Coronary artery (tissue), 2 donors: ENCODE data around the gene OR2J3.
"Not testable (repeated sequence)": the region's sequence is repeated elsewhere in the genome, so short reads cannot be mapped to it uniquely, and the experiment has no call there.

ENCODE experiments used
- DNase-seq: peaks from one replicate; pipeline ENCODE4 v3.0.0-alpha.2; 2017; ENCODE audit warnings: low spot score
- H3K27ac ChIP-seq, 2 donors: fragments of 200-600 bp; sonication (generic); one replicate each; pipeline ENCODE4 v1.5.1; 2016 to 2019
- H3K4me3 ChIP-seq: fragments of 200-600 bp; sonication (generic); 2 replicates; pipeline ENCODE4 v1.5.1; 2016; ENCODE audit warnings: mild to moderate bottlenecking, moderate library complexity
- TF ChIP-seq, protein P1 (sequence below): fragments of 200-600 bp; sonication (generic); IDR thresholded peaks from one replicate; pipeline ENCODE4 v1.5.1; 2019; ENCODE audit warnings: antibody characterized with exemption

Gene OR2J3

DNA sequence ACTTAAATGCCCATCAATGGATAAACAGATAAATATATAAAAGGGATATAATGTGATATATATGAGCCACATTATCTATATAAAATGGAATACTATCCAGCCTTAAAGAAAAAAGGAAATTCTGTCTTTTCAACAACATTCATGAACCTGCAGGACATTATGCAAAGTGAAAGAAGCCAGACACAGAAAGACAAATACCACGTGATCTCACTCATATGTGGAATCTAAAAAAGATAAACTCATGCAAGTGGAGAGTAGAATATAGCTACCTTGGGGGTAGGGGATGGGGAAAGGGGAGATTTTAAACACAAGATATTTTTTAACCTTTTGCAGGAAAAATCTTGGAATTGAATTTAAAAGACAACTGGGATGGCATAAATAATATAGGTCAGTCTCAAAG, 10.1 kb upstream of the OR2J3 start:
- DNase-seq, result no peak
- no peak overlapping the region for H3K27ac ChIP-seq
- TF ChIP-seq, protein P1, sequence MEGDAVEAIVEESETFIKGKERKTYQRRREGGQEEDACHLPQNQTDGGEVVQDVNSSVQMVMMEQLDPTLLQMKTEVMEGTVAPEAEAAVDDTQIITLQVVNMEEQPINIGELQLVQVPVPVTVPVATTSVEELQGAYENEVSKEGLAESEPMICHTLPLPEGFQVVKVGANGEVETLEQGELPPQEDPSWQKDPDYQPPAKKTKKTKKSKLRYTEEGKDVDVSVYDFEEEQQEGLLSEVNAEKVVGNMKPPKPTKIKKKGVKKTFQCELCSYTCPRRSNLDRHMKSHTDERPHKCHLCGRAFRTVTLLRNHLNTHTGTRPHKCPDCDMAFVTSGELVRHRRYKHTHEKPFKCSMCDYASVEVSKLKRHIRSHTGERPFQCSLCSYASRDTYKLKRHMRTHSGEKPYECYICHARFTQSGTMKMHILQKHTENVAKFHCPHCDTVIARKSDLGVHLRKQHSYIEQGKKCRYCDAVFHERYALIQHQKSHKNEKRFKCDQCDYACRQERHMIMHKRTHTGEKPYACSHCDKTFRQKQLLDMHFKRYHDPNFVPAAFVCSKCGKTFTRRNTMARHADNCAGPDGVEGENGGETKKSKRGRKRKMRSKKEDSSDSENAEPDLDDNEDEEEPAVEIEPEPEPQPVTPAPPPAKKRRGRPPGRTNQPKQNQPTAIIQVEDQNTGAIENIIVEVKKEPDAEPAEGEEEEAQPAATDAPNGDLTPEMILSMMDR, result no peak
- H3K4me3 ChIP-seq, result no peak overlapping the region

DNA sequence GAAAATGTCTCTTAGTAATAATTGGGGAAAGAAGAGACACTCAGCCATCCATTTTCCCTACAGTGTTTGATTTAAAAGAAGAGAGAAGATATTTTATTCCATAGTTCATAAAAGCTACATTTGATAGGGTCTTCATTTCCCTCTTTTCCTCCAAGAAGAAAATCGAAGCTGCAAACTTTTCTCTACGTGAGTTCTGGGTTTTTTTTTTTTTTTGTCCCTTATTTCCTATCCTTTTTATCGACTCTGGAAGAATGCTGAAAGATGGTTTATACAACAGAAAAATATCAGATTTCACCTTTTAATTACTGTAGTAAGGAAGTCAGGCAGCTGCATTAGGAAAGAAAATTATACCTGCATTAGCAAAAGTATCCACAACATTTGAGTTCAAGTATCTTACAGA, 8.7 kb upstream of the OR2J3 start, which contains the start of gene OR2J1:
TSS of gene OR2J1 (plus strand) at position 301 of the 400 bp plus-strand sequence. CDS start 1,453 bp downstream, outside the sequence.
- TF ChIP-seq, protein P1, result no peak
- Histone ChIP-seq H3K4me3 (no peak within 1 kb of the TSS), H3K27ac (no peak within 1 kb of the TSS)
- DNase-seq, result no peak

DNA sequence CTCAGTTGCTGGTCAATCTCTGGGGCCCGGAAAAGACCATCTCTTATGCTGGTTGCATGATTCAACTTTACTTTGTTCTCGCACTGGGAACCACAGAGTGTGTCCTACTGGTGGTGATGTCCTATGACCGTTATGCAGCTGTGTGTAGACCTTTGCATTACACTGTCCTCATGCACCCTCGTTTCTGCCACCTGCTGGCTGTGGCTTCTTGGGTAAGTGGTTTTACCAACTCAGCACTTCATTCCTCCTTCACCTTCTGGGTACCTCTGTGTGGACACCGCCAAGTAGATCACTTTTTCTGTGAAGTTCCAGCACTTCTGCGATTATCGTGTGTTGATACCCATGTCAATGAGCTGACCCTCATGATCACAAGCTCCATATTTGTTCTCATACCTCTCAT, 4.3 kb downstream of the OR2J3 start:
- no peak for DNase-seq
- H3K27ac ChIP-seq, result no peak overlapping the region
- H3K4me3 ChIP-seq, result no peak overlapping the region
- TF ChIP-seq, protein P1, result no peak

DNA sequence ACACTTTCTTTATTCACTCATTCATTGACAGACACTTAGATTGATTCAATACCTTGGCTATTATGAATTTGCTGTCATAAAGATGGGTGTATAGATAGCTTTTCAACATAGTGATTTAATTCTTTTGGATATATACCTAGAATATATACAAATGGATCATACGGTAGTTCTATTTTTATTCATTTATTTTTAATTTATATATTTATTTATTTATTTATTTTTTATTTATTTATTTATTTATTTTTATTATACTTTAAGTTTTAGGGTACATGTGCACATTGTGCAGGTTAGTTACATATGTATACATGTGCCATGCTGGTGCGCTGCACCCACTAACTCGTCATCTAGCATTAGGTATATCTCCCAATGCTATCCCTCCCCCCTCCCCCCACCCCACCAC, 7.1 kb downstream of the OR2J3 start:
- not testable (repeated sequence) for H3K4me3 ChIP-seq, H3K27ac ChIP-seq, DNase-seq

DNA sequence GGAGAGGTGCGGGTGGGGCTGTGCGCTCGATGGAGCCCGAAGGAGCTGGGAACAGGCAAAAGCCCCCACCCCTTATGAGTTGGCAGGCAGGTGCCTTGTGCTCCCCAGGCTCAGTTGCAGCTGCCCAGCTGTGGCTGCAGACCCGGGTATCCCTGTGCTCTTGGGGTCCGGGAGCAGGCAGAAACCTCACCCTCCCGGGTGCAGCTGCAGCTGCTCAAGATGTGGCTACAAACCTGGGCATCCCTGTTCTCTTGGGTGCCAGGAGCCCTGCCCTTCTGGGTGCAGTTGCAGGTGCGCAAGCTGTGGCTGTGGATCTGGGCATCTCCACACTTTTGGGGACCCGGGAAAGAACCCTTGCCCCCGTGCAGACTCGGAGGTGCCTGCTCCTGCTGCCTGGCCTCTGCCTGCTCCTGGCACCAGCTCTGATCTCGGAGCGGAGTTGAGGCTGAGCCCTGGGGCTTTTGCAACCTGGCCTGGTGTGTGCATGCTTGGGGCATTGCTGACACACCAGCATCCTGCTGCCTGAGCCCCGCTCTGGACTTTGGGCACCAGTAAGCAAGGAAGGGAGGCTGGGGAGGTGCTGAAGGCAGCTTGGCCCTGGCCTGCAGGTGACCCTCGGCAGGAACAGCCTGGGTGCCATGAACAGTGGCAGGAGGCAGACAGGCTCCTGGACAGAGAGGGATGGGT, 21.6 kb downstream of the OR2J3 start:
- Histone ChIP-seq H3K27ac (no peak overlapping the region), H3K4me3 (no peak overlapping the region)
- TF ChIP-seq, protein P1, result no peak
- DNase-seq, result no peak

DNA sequence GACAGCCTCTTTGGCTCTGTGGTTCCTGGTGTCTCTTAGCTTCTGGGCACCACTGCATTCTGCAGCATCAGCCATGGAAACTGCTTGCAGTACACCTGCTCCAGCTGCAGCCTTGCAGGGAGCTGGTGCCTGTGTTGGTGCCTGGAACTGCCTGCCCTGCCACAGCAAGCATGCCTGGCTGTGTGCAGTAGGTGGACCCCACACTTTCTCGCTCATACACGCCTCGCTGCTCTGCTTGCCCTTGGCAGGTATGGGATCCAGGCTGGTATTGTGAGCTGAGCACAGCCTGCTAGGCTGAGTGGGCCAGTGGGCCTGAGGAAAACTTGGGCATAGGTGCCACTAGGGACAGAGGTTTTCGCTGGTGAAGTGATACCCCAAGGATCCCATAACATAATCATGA, 22.8 kb downstream of the OR2J3 start:
- Histone ChIP-seq H3K27ac (no peak overlapping the region), H3K4me3 (no peak overlapping the region)
- no peak for DNase-seq
- TF ChIP-seq, protein P1, result no peak

DNA sequence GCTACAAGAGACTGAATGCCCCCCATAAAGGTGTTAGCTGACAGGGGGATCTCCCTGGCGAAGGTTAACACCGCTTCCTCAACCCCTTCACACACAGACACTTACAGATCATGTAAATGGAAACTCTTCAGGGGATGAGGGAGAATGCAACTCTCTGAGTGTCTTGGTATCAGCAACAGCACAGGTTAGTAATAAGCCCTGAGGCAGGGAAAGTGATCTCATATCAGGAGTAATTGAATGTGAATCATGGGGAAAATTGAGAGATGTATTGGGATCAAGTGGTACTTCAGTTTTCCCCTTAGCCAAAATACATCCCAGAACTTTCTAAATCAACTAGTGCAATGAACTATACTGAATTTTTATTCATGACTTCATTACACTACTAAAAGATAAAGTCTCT, 23.8 kb downstream of the OR2J3 start:
- TF ChIP-seq, protein P1, result no peak
- Histone ChIP-seq H3K27ac (no peak overlapping the region), H3K4me3 (no peak overlapping the region)
- DNase-seq, result no peak
